CD14-positive monocyte (primary cell): ENCODE measurements around the gene KHDC1L. TPM values are rescaled to one million over a fixed set of nuclear protein-coding genes. Genes with fewer than 3 reads are reported as not detected.
"Not testable (repeated sequence)": the region's sequence is repeated elsewhere in the genome, so short reads cannot be mapped to it uniquely, and the experiment has no call there.

Experiments used
- DNase-seq, 3 donors: peaks; one replicate each; pipeline ENCODE4 v3.0.0-alpha.2; 2011 to 2022
- H2AFZ ChIP-seq: 2 replicates; pipeline ENCODE4 v1.6.0; 2012; ENCODE audit warnings: mild to moderate bottlenecking, low read depth, low read length, inconsistent platforms; ENCODE audit not compliant: insufficient read depth, poor library complexity, severe bottlenecking
- H3K27ac ChIP-seq, 2 donors: 1 replicate in 1 of 2; 2 replicates in 1 of 2; pipeline ENCODE4 v1.5.1; 2012 to 2013; ENCODE audit warnings: low read length in 2 of 2, control low read depth in 1 of 2, inconsistent platforms in 1 of 2, low read depth in 1 of 2, mild to moderate bottlenecking in 1 of 2
- H3K27me3 ChIP-seq, 2 donors: one replicate each; pipeline versions ENCODE4 v1.6.0 to v1.6.1; 2011 to 2013; ENCODE audit warnings: low read length in 2 of 2; ENCODE audit not compliant: control insufficient read depth in 2 of 2, insufficient read depth in 2 of 2
- H3K36me3 ChIP-seq, 2 donors: replicated peaks in 1 of 2; 1 replicate in 1 of 2; 2 replicates in 1 of 2; pipeline versions ENCODE4 v1.5.1 to v1.6.1; 2012 to 2013; ENCODE audit warnings: low read length in 2 of 2, control low read depth in 1 of 2, inconsistent platforms in 1 of 2, mild to moderate bottlenecking in 1 of 2; ENCODE audit not compliant: insufficient read depth in 2 of 2, control insufficient read depth in 1 of 2
- H3K4me1 ChIP-seq, 2 donors: 1 replicate in 1 of 2; 2 replicates in 1 of 2; pipeline versions ENCODE4 v1.5.1 to v1.6.1; 2012 to 2013; ENCODE audit warnings: low read length in 2 of 2, control low read depth in 1 of 2, inconsistent platforms in 1 of 2, mild to moderate bottlenecking in 1 of 2, moderate library complexity in 1 of 2; ENCODE audit not compliant: insufficient read depth in 2 of 2, control insufficient read depth in 1 of 2
- H3K4me2 ChIP-seq: replicated peaks from 2 replicates; pipeline ENCODE3; 2012; ENCODE audit warnings: low read length, moderate library complexity, mild to moderate bottlenecking; ENCODE audit not compliant: poor library complexity, severe bottlenecking; ENCODE audit errors: extremely low read depth
- H3K4me3 ChIP-seq, 3 experiments: fragments of 200-600 bp in 1 of 3; sonication (generic) in 1 of 3; replicated peaks in 1 of 3; 1 replicate in 2 of 3; 2 replicates in 1 of 3; pipeline ENCODE4 v1.5.1; 2011 to 2013; ENCODE audit warnings: low read length in 3 of 3, mild to moderate bottlenecking in 3 of 3, control low read depth in 2 of 3, low read depth in 2 of 3, inconsistent platforms in 1 of 3, moderate library complexity in 1 of 3
- H3K79me2 ChIP-seq: 2 replicates; pipeline ENCODE4 v1.6.0; 2012; ENCODE audit warnings: mild to moderate bottlenecking, control low read depth, inconsistent platforms, low read length, moderate library complexity; ENCODE audit not compliant: insufficient read depth
- H3K9ac ChIP-seq: 2 replicates; pipeline ENCODE4 v1.6.0; 2017; ENCODE audit warnings: low read length, mild to moderate bottlenecking; ENCODE audit not compliant: insufficient read depth, poor library complexity, severe bottlenecking
- H3K9me3 ChIP-seq, 2 donors: replicated peaks in 1 of 2; 1 replicate in 1 of 2; 2 replicates in 1 of 2; pipeline versions ENCODE4 v1.5.1 to v1.6.1; 2012 to 2013; ENCODE audit warnings: low read length in 2 of 2, control low read depth in 1 of 2; ENCODE audit not compliant: control insufficient read depth in 1 of 2, insufficient read depth in 1 of 2
- H4K20me1 ChIP-seq: 2 replicates; pipeline ENCODE4 v1.6.0; 2012; ENCODE audit warnings: mild to moderate bottlenecking, low read length, control low read depth, moderate library complexity; ENCODE audit not compliant: insufficient read depth
- H3K27ac Mint-ChIP-seq, 7 donors: one replicate each; pipeline ENCODE4 v1.8.0; 2020; ENCODE audit warnings: mild to moderate bottlenecking in 7 of 7, mixed read lengths in 7 of 7, moderate library complexity in 6 of 7, inconsistent platforms in 2 of 7
- H3K27me3 Mint-ChIP-seq, 3 donors: one replicate each; pipeline ENCODE4 v1.8.0; 2021 to 2022; ENCODE audit warnings: low read depth in 3 of 3, mild to moderate bottlenecking in 3 of 3, mixed read lengths in 3 of 3, moderate library complexity in 3 of 3, inconsistent platforms in 1 of 3
- H3K36me3 Mint-ChIP-seq, 2 donors: one replicate each; pipeline ENCODE4 v1.8.0; 2020; ENCODE audit warnings: mixed read lengths in 2 of 2, inconsistent platforms in 1 of 2, mild to moderate bottlenecking in 1 of 2
- H3K4me1 Mint-ChIP-seq: one replicate; pipeline ENCODE4 v1.8.0; 2020; ENCODE audit warnings: mild to moderate bottlenecking, mixed read lengths
- H3K4me3 Mint-ChIP-seq, 2 donors: one replicate each; pipeline ENCODE4 v1.8.0; 2020; ENCODE audit warnings: mild to moderate bottlenecking in 2 of 2, mixed read lengths in 2 of 2, moderate library complexity in 1 of 2
- H3K9me3 Mint-ChIP-seq, 7 donors: one replicate each; pipeline ENCODE4 v1.8.0; 2020 to 2022; ENCODE audit warnings: mixed read lengths in 7 of 7, mild to moderate bottlenecking in 6 of 7, moderate library complexity in 6 of 7, inconsistent platforms in 2 of 7
- CTCF ChIP-seq: fragments of 200-600 bp; IDR thresholded peaks from one replicate; pipeline ENCODE4 v1.8.0; 2022; ENCODE audit warnings: antibody characterized with exemption, mild to moderate bottlenecking
- WGBS: methylation state at CpG from one replicate; pipeline ENCODE4 v1.1.5; 2013; ENCODE audit warnings: missing lambda C conversion rate; ENCODE audit not compliant: insufficient coverage; 5-methylcytosine and 5-hydroxymethylcytosine counted together
- intact Hi-C, 2 donors: fragments of 100-400 bp; cut with micrococcal nuclease; formaldehyde crosslinking; loops; one replicate each; pipeline versions ENCODE4 v1.15.0 to v1.15.1; 2023
- polyA plus RNA-seq, 3 donors: library from polyadenylated mRNA; depleted of rRNA in 1 of 3; unstranded in 2 of 3; stranded (reverse) in 1 of 3; fragments of 300-500 nt in 2 of 3; fragments of >200 nt in 1 of 3; fragmentation: Illumina TruSeq in 2 of 3; gene quantifications; 1 replicate in 2 of 3; 2 replicates in 1 of 3; pipeline ENCODE4 v1.2.3, GENCODE V29; 2012 to 2021

The KHDC1L gene
- polyA plus RNA-seq, 3 donors = not detected

- no peak for DNase-seq
- H4K20me1 ChIP-seq = no peaks in the 10 kb centered on the region
- Mint-ChIP-seq H3K36me3 (peaks cover 0 to 6% of the 10 kb centered on the region in 2 donors), H3K9me3 (no peaks in the 10 kb centered on the region), H3K27me3 (no peaks in the 10 kb centered on the region), H3K4me3 (no peak overlapping the region), H3K27ac (no peak overlapping the region), H3K4me1 (peaks cover 3% of the 10 kb centered on the region)
- H3K9ac ChIP-seq = no peak overlapping the region
- no peak overlapping the region for H3K27ac ChIP-seq
- no peak overlapping the region for H3K4me3 ChIP-seq
- 98% methylated on average over 7 of the region's 7 CpGs for WGBS
- H3K4me1 ChIP-seq = no peaks in the 10 kb centered on the region
- H3K79me2 ChIP-seq = no peaks in the 10 kb centered on the region
- H2AFZ ChIP-seq = no peak overlapping the region
- H3K9me3 ChIP-seq = no peaks in the 10 kb centered on the region
- H3K4me2 ChIP-seq = no peak overlapping the region
- no peaks in the 10 kb centered on the region for H3K27me3 ChIP-seq
- TF ChIP-seq CTCF = no peak
- intact Hi-C loops = no loop called here
- no peaks in the 10 kb centered on the region for H3K36me3 ChIP-seq
These were observed 30.6 kb downstream of the KHDC1L start for GRCh38 chr6:73194744-73195143.

DNA sequence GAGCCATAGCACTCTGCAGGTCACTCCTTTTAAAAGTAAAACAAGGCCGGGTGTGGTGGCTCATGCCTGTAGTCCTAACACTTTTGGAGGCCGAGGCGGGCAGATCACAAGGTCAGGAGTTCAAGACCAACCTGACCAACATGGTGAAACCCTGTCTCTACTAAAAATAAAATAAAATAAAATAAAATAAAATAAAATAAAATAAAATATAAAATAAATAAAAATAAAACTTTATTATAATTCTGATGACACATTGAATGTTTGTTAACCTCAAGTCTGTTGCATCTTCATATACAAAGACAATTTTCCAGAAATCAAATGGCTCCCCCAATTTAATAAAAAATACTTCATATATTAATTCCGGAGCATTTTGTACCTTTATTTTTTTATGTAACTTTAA is 32.0 kb downstream of the KHDC1L start:
- H3K4me2 ChIP-seq, H3K9me3 ChIP-seq, H3K9me3 Mint-ChIP-seq, H3K27me3 Mint-ChIP-seq, H3K36me3 ChIP-seq, H3K27ac Mint-ChIP-seq, H3K36me3 Mint-ChIP-seq, H3K4me3 ChIP-seq, H3K27me3 ChIP-seq, H2AFZ ChIP-seq, H3K4me3 Mint-ChIP-seq, H3K4me1 Mint-ChIP-seq, intact Hi-C loops, H3K9ac ChIP-seq, H4K20me1 ChIP-seq, H3K4me1 ChIP-seq, H3K79me2 ChIP-seq, DNase-seq, H3K27ac ChIP-seq: not testable (repeated sequence)
- WGBS = 100% methylated on average over 1 of the region's 4 CpGs
